Liver (tissue), 3 donors: ENCODE results near the gene DNAJC8.

Experiments
- GABPA ChIP-seq, 2 donors: IDR thresholded peaks in 1 of 2; conservative IDR thresholded peaks in 1 of 2; 2 replicates each; pipeline ENCODE4 v1.6.1; 2016; ENCODE audit warnings: antibody characterized with exemption in 2 of 2, mild to moderate bottlenecking in 1 of 2, moderate library complexity in 1 of 2
- SP1 ChIP-seq: IDR thresholded peaks from 2 replicates; pipeline ENCODE4 v1.6.1; 2018; ENCODE audit warnings: antibody characterized with exemption, mild to moderate bottlenecking
- TF ChIP-seq, protein P1 (sequence below): fragments of 150-350 bp; IDR thresholded peaks from 2 replicates; pipeline ENCODE4 v1.5.1; 2017; ENCODE audit warnings: improper control_type of control experiment, low read depth, low read length; ENCODE audit not compliant: missing input control
- TF ChIP-seq, protein P2 (sequence below): IDR thresholded peaks from 2 replicates; pipeline ENCODE4 v1.6.1; 2016; ENCODE audit warnings: antibody characterized with exemption
- donor health status: healthy.
- donor health status: healthy.

DNA sequence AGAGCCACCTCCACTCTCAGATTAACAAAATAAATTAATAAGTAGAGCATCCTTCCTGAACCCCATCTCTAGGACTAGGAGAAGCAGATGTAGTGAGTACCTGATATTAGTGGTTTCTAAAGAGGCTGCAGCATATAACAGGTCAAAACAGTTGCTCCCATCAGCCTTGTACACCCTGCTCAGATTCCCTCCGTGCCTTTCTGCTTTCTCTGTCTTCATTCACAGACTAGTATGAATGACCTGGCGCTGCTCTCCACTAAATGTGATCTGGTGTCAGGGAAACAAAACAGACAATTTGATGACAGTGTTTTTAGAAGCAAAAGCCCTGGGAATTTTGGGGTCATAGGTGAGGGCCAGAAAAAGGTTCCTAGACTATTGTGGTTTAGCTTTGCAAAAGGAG, 34.8 kb upstream of the DNAJC8 start:
- TF ChIP-seq SP1 (no peak), GABPA (IDR thresholded peaks at IDR 0.05 in 1 of 2, conservative IDR thresholded peaks at IDR 0.05 in 1 of 2) (no peak)
- TF ChIP-seq, protein P1, sequence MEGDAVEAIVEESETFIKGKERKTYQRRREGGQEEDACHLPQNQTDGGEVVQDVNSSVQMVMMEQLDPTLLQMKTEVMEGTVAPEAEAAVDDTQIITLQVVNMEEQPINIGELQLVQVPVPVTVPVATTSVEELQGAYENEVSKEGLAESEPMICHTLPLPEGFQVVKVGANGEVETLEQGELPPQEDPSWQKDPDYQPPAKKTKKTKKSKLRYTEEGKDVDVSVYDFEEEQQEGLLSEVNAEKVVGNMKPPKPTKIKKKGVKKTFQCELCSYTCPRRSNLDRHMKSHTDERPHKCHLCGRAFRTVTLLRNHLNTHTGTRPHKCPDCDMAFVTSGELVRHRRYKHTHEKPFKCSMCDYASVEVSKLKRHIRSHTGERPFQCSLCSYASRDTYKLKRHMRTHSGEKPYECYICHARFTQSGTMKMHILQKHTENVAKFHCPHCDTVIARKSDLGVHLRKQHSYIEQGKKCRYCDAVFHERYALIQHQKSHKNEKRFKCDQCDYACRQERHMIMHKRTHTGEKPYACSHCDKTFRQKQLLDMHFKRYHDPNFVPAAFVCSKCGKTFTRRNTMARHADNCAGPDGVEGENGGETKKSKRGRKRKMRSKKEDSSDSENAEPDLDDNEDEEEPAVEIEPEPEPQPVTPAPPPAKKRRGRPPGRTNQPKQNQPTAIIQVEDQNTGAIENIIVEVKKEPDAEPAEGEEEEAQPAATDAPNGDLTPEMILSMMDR, result no peak
- TF ChIP-seq, protein P2, sequence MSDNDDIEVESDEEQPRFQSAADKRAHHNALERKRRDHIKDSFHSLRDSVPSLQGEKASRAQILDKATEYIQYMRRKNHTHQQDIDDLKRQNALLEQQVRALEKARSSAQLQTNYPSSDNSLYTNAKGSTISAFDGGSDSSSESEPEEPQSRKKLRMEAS, result no peak
